Stimulated activated naive CD8-positive, alpha-beta T cell treated with anti-CD3 and anti-CD28 coated beads, Interleukin-15, Interleukin-2, amounts not matched to agents 100 U/mL and 50 U/mL, for 24 hours (primary cell): ENCODE results near the gene FOXB1.
A peak's percentile ranks its signal among the peaks of the same experiment; 100 is the strongest.

Experiments
- ATAC-seq: fragments of 150-1000 bp; cut with Tn5 transposase; one replicate; pipeline ENCODE4 v1.10.0; 2021
- DNase-seq: peaks from one replicate; pipeline ENCODE4 v3.0.0; 2021

FOXB1 gene

DNA sequence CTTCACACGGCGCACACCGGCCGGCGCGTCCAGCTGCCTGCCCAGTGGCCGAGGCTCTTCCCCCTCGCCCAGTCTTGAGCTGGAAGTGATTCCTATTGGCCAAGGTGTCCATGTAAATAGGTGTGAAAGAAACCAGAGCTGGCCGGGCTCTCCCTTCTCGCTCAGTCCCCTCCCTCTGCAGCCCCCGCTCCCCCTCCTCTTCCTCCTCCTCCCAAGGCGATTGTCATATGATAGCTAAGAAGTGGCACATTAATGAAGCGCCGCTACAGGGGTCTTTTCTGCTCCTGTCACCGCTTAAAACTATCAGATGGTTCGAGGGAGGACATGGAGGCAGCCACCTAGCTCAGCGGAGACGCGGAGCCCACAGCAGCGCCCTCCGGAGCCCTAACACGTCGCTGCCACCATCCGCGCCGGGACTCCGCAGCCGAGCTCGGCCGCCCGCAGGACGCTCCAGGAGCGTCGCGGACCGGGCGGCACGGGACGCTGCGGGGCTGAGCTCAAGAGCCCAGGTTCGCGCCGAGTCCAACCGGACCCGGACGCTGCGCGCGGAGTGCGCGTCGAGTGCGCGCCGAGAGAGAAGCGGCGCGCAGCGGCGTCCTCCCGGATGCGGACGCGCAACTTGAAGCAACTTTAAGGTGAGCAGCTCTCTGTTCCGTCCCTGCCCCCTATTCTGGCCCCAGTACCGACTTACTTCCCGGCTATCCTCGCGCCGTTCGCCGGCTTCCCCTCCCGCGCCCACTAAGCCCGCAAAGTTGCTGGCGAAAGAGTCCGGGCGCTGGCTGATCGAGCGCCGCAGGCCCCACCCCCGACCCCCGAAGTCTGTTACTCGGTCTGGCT is at the start of gene FOXB1:
TSS of gene FOXB1 (plus strand) at position 303 of the 837 bp plus-strand sequence. CDS start 653 bp downstream, outside the sequence.
- ATAC-seq (peak; percentile 34), DNase-seq (no peak)

DNA sequence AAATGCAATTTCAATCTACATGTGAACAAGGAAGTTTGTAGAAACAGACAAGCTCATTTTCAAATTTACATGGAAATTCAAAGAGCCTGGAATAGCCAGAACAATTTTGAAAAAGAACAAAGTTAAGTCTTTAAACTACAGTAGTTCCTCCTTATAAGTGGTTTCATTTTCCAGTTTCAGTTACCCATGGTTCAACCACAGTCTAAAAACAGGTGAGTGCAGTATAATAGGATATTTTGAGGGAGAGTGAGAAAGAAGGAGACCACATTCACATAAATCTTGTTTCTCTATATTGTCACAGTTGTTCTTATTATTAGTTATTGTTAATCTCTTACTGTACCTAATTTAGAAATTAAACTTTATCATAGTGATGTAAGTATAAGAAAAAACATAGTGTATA is 45.8 kb upstream of the FOXB1 start:
- no peak for ATAC-seq

DNA sequence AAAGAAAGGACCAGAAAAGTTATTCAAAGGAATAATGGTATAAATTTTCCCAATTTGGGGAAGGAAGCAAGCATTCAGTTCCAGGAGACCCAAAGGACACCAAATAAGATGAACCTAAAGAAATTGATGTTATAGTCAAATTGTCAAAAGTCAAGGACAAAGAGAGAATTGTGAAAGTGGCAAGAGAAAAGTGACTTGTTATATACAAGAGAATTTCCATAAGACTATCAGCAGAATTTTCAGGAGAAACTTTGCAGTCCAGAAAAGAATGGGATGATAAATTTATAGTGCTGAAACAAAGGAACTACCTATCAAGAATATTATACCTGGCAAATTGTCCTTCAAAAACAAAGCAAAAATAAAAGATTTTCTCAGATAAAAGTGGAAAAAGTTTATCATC is 43.8 kb upstream of the FOXB1 start:
- no peak for ATAC-seq

More for the DNA sequence above, 45.8 kb upstream of the FOXB1 start:
- no peak for DNase-seq

DNA sequence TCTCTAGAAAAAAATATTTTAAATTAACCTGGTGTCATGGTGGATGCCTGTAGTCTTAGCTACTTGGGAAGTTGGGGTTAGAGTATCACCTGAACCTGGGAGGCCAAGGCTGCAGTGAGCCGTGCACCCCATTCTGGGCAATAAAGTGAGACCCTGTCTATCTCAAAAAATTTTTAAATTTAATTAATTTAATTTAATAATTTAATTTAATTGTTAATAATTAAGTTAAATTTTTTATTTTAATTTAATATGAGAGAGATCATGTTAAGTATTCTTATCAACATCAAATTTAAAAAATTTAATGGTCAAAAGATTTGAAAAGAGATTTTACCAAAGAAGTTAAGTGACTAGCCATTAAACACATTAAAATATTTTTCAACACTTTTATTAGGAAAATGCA is 40.8 kb upstream of the FOXB1 start:
- ATAC-seq (no peak), DNase-seq (no peak)

More for the DNA sequence above, 43.8 kb upstream of the FOXB1 start:
- no peak for DNase-seq

DNA sequence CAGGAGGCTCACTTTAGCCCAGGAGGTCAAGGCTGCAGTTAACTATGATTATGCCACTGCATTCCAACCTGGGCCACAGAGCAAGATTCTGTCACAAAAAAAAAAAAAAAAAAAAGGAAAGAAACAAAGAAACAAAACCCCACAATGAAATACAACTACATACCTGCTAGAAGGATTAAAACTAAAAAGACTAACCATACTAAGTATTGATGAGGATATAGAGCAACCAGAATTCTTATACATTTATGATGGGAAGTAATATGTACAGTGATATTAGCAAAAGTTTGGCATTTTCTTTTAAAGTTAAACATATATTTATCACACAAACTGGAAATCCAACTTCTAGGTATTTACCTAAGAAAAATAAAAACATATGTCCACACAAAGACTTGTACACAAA is 40.2 kb upstream of the FOXB1 start:
- ATAC-seq (no peak), DNase-seq (no peak)

DNA sequence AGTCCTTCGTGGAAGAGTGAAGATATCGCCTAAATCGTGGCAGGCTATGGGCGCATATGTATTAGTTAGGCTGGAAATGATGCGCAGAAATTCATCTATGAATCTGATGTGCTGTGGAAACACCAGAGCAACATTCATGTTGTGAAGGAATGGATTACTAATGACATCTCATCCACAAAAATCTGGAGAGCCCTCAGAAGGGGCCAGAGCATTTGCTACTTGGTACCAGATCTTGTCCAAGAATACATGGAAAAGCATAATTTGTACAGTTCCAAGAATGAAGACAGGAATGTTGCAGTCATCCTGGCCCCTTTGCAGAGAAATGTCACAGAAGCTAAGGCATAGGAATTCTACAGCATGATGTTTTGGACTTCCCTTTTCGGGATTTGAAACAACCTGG is 38.4 kb upstream of the FOXB1 start:
- no peak for ATAC-seq

DNA sequence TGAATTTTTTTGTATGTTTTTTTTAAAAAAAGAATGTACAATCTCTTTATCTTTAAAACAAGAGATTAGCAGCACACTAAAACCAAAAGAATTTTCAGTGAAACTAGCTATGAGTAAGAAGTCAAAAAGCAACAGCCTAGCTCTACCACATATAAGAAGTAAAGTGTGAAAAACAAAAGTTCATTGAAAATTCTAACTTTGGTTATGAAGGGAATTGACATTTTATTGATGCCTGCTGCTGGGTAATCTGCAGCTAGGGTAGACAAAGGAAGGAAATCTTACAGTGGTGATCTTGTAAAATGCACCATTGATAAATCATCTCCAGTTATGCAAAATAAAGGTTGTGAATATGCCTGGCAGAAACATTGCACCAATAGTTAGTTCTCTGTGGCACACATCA is 37.8 kb upstream of the FOXB1 start:
- ATAC-seq (peak; percentile 61), DNase-seq (no peak)

More for the DNA sequence above, 38.4 kb upstream of the FOXB1 start:
- DNase-seq, result no peak

DNA sequence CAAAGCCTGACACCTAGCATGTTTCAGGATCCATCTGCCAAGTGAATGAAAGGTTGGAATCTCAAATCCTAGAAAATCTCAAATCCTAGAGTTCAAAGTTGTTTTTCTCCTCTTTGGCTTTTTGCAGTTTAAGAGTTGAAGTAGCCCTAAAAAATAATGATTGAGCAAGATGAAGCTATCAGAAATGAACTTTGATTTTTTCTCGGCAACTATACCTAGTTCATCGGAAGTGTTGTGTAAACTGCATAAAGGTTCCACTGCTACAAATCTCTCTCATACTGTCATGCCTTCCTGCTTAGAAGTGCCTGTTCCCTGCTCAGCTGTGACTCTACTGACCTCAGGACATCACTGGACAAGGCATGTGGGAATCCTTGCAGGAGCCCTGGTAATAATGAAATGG is 35.8 kb upstream of the FOXB1 start:
- DNase-seq, result no peak
- ATAC-seq, result no peak

DNA sequence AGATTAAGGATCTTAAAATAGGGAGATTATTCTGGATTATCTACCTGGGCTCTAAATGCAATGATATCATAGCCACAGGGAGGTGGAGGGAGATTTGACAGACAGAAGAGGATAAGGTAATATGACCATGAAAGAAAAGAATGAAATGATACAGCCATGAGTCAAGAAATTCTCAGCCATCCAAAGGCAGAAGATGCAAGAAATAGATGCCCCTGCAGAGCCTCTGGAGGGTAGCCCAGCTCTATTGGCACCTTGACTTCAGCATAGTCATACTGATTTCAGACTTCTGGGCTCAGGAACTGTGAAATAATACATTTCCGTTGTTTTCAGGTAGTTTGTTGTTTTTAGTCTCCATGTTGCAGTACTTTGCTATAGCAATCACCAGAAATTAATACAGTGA is 31.9 kb upstream of the FOXB1 start:
- ATAC-seq, result no peak

DNA sequence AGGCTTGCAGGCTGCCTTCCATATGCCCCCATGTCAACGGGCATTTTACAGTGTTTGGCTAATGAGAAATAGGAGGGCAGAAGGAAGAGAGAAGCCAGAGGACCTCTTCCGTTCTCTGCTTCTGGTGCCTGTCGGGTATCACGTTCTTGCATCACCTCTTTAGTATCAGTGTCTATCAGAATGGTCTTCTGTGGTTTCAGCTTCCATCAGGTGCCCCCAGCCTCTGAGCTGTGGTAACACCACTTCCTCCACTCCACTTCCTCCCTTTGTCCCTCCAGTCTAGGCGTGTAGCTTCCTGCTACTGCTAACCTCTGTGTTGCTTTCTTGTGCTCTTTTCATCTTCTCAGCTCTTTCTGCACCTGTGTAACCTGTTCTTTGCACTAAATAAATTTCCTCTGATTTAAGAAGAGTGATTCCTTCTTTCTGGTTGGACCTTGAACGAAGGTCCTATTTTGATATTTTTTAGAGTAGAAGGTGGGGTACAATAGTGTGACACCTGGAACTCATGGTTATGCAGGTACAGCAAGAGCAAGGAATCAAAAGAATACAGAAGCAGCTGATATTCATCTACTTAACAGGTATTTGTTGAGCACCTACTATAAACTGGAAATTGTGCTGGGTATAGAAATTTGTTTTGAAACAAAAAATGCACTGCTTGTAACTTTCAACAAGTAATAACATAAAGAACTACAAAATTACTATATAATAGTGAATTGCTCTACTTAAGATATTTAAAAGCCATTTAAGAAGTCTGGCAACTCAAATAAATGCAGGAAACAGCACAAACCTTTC is 27.4 kb upstream of the FOXB1 start:
- DNase-seq (peak; percentile 46), ATAC-seq (peak; percentile 71)

More for the DNA sequence above, 31.9 kb upstream of the FOXB1 start:
- no peak for DNase-seq

DNA sequence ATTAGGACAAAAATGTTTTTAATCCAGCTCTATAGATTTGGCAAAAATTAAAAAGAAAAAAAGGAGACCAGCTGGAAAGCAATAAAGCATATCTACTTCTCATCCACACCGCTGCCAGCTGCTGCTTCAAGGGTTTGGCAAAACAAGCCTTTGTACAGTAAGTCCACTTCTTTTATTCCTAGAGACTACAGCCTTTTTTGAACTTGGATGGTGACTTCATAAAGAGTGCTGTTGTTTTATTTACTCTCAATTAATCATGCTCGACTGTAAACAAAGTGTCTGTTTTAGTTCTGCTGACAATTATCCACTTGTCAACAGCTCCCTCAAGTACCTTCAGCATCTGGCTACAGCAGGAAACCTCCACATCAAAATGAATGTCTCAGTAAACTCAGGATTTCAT is 12.3 kb upstream of the FOXB1 start:
- no peak for ATAC-seq
- no peak for DNase-seq

DNA sequence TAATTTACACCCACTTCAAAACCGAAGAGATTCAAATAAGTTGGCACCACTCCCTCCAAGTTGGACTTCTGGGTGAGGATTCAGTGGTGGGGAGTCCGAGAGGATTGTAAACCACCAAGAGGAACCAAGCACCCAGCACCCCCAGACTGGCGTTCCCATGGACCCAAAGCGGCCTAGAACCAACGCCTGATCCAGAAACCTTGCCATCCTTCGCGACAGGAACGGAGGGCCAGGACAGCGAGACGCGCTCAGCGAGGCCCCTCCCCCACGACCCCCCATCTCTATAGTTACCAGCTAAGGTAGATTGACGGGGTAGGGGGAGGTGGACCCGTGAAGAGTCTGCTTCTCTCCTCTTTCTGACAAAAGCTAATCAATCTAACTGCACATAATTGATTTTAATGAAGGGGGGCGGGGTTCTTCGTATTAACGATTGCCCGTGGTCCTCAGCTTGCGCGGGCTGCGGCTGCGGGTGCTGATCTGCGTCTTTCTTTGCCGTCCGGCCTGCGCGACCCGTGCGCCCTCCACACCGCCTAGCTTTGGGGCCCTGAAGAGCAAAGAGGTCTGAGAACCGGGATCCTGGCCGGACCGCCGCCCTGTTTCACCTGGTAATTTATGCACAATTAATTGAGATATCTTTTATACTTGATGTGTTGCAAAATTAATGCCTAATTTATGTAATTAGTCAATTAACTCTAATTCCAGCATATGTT is 10.9 kb upstream of the FOXB1 start:
- no peak for ATAC-seq
- DNase-seq, result no peak

DNA sequence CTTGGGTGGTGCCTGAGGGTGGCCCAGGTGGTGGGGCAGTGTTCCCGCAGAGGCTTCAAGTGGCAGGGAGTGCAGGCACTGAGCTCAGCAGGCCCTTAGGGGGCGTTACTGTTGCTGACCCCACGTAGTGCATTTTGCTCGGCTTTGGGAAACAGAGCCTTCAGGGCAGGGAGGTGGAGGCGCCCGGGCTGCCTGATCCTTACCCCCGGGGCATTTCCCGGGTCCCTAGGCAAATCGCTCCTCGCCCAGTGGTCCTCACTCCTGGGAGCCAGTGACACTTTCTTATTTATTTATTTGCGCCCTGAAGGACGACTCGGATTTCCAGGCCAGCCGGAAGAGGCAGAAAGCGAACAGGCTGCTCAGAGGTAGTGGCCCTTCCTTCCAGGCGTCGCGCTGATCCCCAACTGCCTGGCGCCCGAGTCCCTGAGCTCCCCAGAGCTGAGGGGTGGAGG is 10.1 kb upstream of the FOXB1 start:
- ATAC-seq, result peak; percentile 54
- no peak for DNase-seq

DNA sequence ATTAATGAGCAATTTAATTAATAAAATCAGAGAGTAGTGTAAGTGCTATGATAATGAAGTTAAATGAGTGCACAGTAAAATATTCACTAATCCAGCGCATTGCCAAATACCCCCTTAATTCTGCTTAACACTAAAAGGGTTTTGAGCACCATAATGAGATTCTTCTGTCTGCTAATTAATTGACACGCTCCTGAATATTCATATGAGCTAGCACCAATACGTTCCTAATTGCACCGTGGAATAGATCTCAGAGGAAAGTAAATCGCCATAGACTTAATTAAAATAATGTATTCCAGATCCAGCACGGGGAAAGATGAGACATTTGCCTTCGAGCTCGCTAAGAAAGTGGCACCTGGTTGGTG is 9.6 kb upstream of the FOXB1 start:
- ATAC-seq, result no peak
- no peak for DNase-seq

DNA sequence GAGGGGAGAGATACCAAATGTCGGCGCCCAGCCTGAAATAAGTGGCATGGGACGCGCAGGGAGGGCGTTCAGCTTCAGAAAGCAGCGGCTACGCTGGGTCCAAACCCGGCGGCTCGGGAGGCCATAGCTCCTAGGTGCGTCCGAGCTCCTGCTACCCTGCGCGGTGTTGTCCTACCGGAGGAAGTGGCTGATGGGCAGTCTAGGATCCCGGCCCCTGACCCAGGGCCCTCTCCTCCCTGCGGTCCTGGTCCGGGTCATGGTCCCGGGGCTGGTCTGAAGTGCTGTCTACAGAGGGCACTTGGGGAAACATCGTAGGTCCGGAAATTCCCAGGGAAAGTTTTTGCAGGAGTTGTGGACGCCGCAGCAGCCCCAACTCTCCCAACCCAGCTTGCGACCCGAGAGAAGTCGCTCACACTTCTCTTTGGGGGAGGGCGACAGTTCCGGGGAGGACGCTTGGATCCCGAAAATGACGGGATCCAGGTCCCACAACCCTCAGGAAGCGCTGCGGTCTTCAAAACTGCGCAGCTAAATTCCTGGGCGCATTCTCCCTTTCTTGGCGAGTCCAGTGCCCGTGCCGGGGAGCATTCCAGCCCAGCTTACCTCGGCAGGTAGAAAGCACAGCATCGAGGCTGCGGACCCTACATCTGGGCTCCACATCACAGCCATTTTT is 9.1 kb upstream of the FOXB1 start:
- DNase-seq (no peak), ATAC-seq (no peak)

DNA sequence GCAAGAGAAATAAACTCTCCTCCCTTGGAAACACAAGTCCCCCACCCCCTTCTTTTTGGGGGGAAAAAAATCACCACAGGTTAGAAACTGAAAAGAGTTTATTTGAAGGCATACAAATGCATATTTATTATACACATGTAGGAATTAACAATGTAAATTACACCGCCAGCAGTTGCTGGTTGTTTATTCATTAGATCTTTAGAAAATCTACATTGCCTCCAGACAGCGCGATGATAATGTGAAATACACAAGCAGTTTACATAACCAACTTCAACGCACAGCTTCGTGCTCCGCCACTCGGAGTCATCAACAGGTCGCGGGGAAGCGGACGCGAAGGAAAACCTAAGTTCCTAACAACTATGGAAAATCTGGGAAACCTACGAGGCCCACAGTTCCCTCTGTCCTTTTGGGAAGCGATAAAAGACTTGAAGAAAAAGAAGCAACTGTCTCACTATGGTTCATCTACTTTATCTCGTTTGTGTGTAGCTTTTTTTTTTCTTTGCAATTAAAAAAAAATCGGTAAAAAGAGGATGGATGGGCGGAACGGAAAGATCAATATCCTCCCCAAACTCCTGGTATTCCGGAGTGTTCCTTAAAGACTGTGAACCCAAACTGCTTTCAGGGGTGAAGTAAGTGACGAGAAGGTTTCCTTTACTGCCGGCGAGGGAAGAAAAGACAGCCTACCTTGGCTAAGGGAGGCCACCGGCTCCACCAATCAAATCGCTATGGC is 8.4 kb upstream of the FOXB1 start:
- no peak for DNase-seq

DNA sequence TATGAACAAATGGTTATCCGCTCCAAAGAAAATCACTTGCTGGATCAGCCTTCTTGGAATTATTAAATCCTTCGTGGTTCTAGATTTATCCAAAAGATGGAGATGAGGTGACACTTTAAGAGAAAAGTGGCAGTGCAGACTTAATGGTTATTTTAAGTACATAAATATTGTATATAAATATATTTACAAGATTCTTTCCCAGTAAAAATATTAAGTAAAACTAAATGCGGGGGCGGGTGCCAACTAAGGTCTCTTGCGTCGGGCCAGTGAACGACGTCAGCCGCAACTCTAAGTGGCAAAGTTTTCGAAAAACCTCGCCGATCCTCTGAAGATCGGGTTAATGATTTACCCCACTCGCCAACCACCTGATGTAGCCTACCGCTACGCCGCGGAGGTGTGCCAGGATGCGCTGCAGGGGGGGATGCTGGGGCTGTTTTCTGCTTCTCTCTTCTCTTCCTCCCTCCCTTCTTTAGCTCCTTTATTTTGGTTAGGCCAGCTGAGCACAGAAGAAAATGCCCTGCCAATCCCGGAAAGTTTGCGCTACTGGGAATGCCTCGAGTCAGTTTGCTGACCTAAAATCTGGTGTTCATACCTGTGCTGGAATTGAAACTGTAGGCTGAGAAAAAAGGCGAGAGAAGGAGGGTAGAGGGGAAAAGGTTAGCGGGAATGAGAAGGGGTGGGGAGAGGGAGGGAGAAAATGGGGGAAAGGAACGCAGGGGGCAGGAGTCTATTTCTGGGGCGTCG is 7.6 kb upstream of the FOXB1 start:
- ATAC-seq (no peak), DNase-seq (no peak)

More for the DNA sequence above, 8.4 kb upstream of the FOXB1 start:
- no peak for ATAC-seq

DNA sequence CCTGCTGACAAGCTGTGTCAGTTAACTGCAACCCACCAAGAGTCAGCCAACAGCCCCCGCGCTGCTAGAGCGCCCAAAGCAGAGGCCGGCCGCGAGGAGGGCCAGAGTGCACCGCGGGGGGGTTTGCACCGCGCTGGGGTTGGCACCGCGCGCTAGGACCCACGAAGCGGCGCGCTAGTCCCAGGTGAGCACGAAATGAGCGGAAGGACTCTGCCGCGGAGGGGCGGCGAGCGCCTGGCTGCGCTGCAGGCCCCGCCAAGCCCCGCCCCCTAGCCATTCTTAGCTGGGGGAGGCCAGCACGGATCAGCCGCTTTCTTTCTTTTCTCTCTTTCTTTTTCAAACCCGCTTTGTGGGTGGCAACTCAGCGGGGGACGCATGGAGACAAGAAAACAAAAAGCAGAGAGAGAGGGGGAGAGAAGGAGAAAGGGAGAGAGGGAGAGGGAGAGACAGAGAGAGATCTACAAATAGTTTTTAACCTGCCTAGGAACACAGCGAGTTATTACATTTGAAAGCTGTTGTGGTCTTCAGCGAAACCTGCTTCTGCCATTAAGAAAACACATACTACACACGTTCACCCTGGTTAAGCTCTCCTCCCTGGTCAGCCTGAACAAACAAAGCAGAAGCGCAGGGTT is 6.9 kb upstream of the FOXB1 start:
- peak; percentile 78 for DNase-seq
- ATAC-seq, result peak; percentile 73

DNA sequence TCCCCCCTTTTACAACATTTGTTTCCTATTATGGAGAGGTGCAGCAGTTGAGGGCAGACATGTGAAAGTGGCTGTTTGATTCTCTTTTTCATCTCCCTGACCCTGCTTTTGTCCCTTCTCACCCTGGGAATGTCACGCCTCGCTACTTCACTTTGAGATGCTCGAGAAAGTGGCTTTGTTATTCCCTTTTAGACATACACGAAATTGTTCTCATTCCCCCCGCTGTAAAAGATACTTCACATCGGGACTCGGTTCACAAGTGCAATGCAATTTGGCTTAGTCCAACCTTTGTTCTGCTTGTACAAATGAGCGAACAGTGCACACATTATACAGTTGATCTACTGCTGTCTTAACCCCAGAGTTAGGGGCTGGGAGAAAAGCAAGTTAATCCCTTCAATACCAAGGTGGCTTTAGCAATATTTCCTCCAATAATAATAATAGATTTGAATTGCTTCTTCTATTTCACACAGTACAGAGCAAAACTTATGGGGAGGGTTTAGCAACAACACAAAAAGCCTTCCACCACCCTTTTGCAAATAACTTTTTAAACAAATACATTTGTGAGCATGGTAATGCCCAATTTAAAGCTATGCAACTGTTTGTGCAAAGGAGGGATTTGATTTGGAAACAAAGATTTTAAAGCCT is 5.7 kb upstream of the FOXB1 start:
- DNase-seq, result no peak
- no peak for ATAC-seq
